Endothelial cell of umbilical vein (primary cell): ENCODE results near the gene CNTN5. TPM values are rescaled to one million over a fixed set of nuclear protein-coding genes. Genes with fewer than 3 reads are reported as not detected.

ENCODE experiments used
- BruUV-seq: library from RNA; stranded (reverse); fragments of 400-500 nt; replicated peaks from 2 replicates; lab custom pipeline; 2021; lab: Mats Ljungman, UMichigan
- CTCF ChIA-PET: fragments of 300-600, 350-600 bp; sonication (Branson Sonifier 250); formaldehyde crosslinking; loops from one replicate; lab custom pipeline; 2021; ENCODE audit warnings: antibody characterized with exemption, inconsistent platforms; lab: Charles Lee
- POLR2A ChIA-PET: fragments of 300-600, 350-600 bp; sonication (Branson Sonifier 250); formaldehyde crosslinking; loops from one replicate; lab custom pipeline; 2021; ENCODE audit warnings: antibody characterized with exemption, inconsistent platforms; lab: Charles Lee
- DNase-seq: peaks from one replicate; pipeline ENCODE4 v3.0.0-alpha.2; 2011; ENCODE audit warnings: low read depth, low spot score
- FAIRE-seq: peaks from 2 replicates; lab custom pipeline; 2011; peaks lifted over from hg19 to GRCh38; lab: Jason Lieb, UNC
- H2AFZ ChIP-seq: 2 replicates; pipeline ENCODE4 v1.6.0; 2012; ENCODE audit warnings: low read depth, low read length, control low read depth, inconsistent platforms
- H3K27ac ChIP-seq: 2 replicates; pipeline ENCODE4 v1.5.1; 2011; ENCODE audit warnings: low read depth, mild to moderate bottlenecking, control low read depth, low read length, moderate library complexity; ENCODE audit not compliant: insufficient read depth
- H3K27me3 ChIP-seq, 2 experiments: 2 replicates each; pipeline versions ENCODE4 v1.6.0 to v1.6.1; 2011; ENCODE audit warnings: low read length in 2 of 2, mixed read lengths in 1 of 2; ENCODE audit not compliant: control insufficient read depth in 2 of 2, insufficient read depth in 2 of 2
- H3K36me3 ChIP-seq, 2 experiments: 2 replicates in 1 of 2; 3 replicates in 1 of 2; pipeline ENCODE4 v1.5.1; 2011; ENCODE audit warnings: low read length in 2 of 2, mild to moderate bottlenecking in 1 of 2, moderate library complexity in 1 of 2; ENCODE audit not compliant: control insufficient read depth in 2 of 2, insufficient read depth in 2 of 2; ENCODE audit errors: extremely low read depth in 1 of 2
- H3K4me1 ChIP-seq: 3 replicates; pipeline ENCODE4 v1.5.1; 2011; ENCODE audit warnings: mild to moderate bottlenecking, low read length; ENCODE audit not compliant: control insufficient read depth, insufficient read depth; ENCODE audit errors: extremely low read depth
- H3K4me2 ChIP-seq: 2 replicates; pipeline ENCODE4 v1.6.1; 2011; ENCODE audit warnings: low read length, control low read depth, mixed read lengths; ENCODE audit not compliant: insufficient read depth
- H3K4me3 ChIP-seq, 3 experiments: fragments of 200-600 bp in 1 of 3; sonication (generic), shearing (Covaris generic) in 1 of 3; replicated peaks in 1 of 3; 2 replicates each; pipeline ENCODE4 v1.5.1; 2011 to 2016; ENCODE audit warnings: control low read depth in 3 of 3, low read length in 3 of 3, mild to moderate bottlenecking in 2 of 3, inconsistent platforms in 1 of 3, low read depth in 1 of 3, moderate library complexity in 1 of 3; ENCODE audit not compliant: insufficient read depth in 1 of 3
- H3K79me2 ChIP-seq: 2 replicates; pipeline ENCODE4 v1.6.0; 2012; ENCODE audit warnings: low read length, inconsistent platforms; ENCODE audit not compliant: control insufficient read depth, insufficient read depth
- H3K9ac ChIP-seq: replicated peaks from 2 replicates; pipeline ENCODE3; 2011; ENCODE audit warnings: low read length, control low read depth; ENCODE audit not compliant: insufficient read depth; ENCODE audit errors: extremely low read depth
- H3K9me1 ChIP-seq: replicated peaks from 3 replicates; pipeline ENCODE4 v1.6.0; 2011; ENCODE audit warnings: mild to moderate bottlenecking, low read length; ENCODE audit not compliant: control insufficient read depth, insufficient read depth; ENCODE audit errors: extremely low read depth
- H3K9me3 ChIP-seq: replicated peaks from 2 replicates; pipeline ENCODE4 v1.5.1; 2012; ENCODE audit warnings: low read length, inconsistent platforms; ENCODE audit not compliant: control insufficient read depth, insufficient read depth
- H4K20me1 ChIP-seq: replicated peaks from 2 replicates; pipeline ENCODE3; 2011; ENCODE audit warnings: mild to moderate bottlenecking, low read length; ENCODE audit not compliant: control insufficient read depth, insufficient read depth; ENCODE audit errors: extremely low read depth
- EZH2 ChIP-seq: IDR thresholded peaks from 2 replicates; pipeline ENCODE4 v1.6.1; 2012; ENCODE audit warnings: borderline replicate concordance, low read depth, mild to moderate bottlenecking, moderate library complexity, low read length, inconsistent platforms; ENCODE audit not compliant: severe bottlenecking
- FOS ChIP-seq: IDR thresholded peaks from 2 replicates; pipeline ENCODE4 v1.6.1; 2011; ENCODE audit warnings: mild to moderate bottlenecking, low read length, moderate library complexity, borderline replicate concordance; ENCODE audit not compliant: insufficient read depth
- GATA2 ChIP-seq: IDR thresholded peaks from 2 replicates; pipeline ENCODE4 v1.7.0; 2011; ENCODE audit warnings: low read depth, mild to moderate bottlenecking, moderate library complexity, mixed read lengths, low read length; ENCODE audit not compliant: insufficient read length, insufficient read depth
- JUN ChIP-seq: IDR thresholded peaks from 2 replicates; pipeline ENCODE4 v1.6.1; 2011; ENCODE audit warnings: borderline replicate concordance, low read depth; ENCODE audit not compliant: insufficient read length, insufficient read depth
- MYC ChIP-seq: IDR thresholded peaks from one replicate; pipeline ENCODE4 v1.6.1; 2011; ENCODE audit warnings: mild to moderate bottlenecking, low read depth, low read length
- POLR2A ChIP-seq: IDR thresholded peaks from 2 replicates; pipeline ENCODE4 v1.6.1; 2012; ENCODE audit warnings: low read depth, mild to moderate bottlenecking, control low read depth, low read length
- POLR2AphosphoS5 ChIP-seq: IDR thresholded peaks from 2 replicates; pipeline ENCODE4 v1.6.1; 2012; ENCODE audit warnings: low read depth, mild to moderate bottlenecking, control low read depth, low read length, moderate library complexity; ENCODE audit not compliant: insufficient read depth
- dilution Hi-C: fragments of 300-500 bp; cut with MboI; formaldehyde crosslinking; loops from one replicate; pipeline ENCODE4 v1.15.0; 2019; ENCODE audit warnings: low sequenced_read_pairs; ENCODE audit not compliant: extremely low pct_ligation_motif_present
- intact Hi-C: fragments of 100-400 bp; cut with micrococcal nuclease; formaldehyde crosslinking; loops from one replicate; pipeline ENCODE4 v1.10.0; 2022
- polyA plus RNA-seq, 4 experiments: library from polyadenylated mRNA; depleted of rRNA in 3 of 4; stranded (reverse) in 3 of 4; unstranded in 1 of 4; fragments of >200 nt; gene quantifications; 2 replicates each; pipeline versions ENCODE4 v1.2.1 to v1.2.3, GENCODE V29; 2011 to 2012; ENCODE audit warnings: missing spikeins in 1 of 4
- total RNA-seq: library from RNA; stranded (reverse); gene quantifications from 2 replicates; pipeline ENCODE4 v1.2.3, GENCODE V29; 2021
- TF ChIP-seq, protein P1 (sequence below): IDR thresholded peaks from 2 replicates; pipeline ENCODE4 v1.6.1; 2011; ENCODE audit not compliant: insufficient read depth, insufficient read length
- TF ChIP-seq, protein P2 (sequence below), 2 donors: IDR thresholded peaks; 1 replicate in 1 of 2; 2 replicates in 1 of 2; pipeline ENCODE4 v1.5.1; 2011; ENCODE audit warnings: low read length in 2 of 2, mild to moderate bottlenecking in 2 of 2, moderate library complexity in 2 of 2, control low read depth in 1 of 2, inconsistent platforms in 1 of 2, low read depth in 1 of 2; ENCODE audit not compliant: insufficient read depth in 1 of 2; ENCODE audit errors: extremely low read depth in 1 of 2

Gene CNTN5
- total and polyA plus RNA-seq, 2 donors (not counting 3 experiments of a cell fraction or from before 2014, with no cell fraction given), result not detected

DNA sequence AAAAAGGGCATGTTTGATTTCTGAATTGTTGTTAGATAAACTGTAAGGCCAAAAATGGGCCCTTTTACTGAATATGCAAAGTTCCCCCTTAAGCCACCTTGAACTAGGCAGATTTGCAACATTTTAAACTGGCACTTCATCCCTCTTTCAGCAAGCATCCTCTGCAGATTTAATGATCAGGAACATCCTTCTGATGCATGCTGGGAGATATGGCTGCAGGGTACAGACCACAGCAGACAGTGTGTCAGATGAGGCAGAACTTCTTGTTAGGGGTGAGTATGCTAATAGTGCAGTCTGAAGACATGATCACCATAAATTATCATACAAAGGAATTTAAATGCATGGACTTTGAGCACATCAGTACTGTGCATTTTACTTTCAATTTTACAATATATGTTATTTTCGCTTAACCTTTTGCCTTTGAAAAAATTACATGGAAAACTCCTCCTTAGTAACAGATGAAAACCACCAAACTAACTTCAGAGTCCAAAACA is 1203.8 kb downstream of the CNTN5 start:
- Histone ChIP-seq H3K9me3 (peaks cover 2% of the 10 kb centered on the region), H3K4me1 (no peaks in the 10 kb centered on the region), H3K9ac (no peak overlapping the region), H4K20me1 (no peaks in the 10 kb centered on the region), H3K4me3 (no peak overlapping the region), H2AFZ (no peak overlapping the region), H3K27me3 (no peaks in the 10 kb centered on the region), H3K9me1 (no peaks in the 10 kb centered on the region), H3K4me2 (no peak overlapping the region), H3K36me3 (no peaks in the 10 kb centered on the region), H3K27ac (no peak overlapping the region), H3K79me2 (no peaks in the 10 kb centered on the region)
- ChIA-PET CTCF (no interaction called here), POLR2A (no interaction called here)
- BruUV-seq, result no TSS peak
- dilution Hi-C loops, result no loop called here
- FAIRE-seq (no peak), DNase-seq (no peak)
- intact Hi-C loops, result no loop called here
- TF ChIP-seq, protein P1, sequence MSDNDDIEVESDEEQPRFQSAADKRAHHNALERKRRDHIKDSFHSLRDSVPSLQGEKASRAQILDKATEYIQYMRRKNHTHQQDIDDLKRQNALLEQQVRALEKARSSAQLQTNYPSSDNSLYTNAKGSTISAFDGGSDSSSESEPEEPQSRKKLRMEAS, result no peak
- TF ChIP-seq FOS (no peak), JUN (no peak), GATA2 (no peak), EZH2 (no peak), POLR2AphosphoS5 (no peak), POLR2A (no peak), MYC (no peak)
- TF ChIP-seq, protein P2, sequence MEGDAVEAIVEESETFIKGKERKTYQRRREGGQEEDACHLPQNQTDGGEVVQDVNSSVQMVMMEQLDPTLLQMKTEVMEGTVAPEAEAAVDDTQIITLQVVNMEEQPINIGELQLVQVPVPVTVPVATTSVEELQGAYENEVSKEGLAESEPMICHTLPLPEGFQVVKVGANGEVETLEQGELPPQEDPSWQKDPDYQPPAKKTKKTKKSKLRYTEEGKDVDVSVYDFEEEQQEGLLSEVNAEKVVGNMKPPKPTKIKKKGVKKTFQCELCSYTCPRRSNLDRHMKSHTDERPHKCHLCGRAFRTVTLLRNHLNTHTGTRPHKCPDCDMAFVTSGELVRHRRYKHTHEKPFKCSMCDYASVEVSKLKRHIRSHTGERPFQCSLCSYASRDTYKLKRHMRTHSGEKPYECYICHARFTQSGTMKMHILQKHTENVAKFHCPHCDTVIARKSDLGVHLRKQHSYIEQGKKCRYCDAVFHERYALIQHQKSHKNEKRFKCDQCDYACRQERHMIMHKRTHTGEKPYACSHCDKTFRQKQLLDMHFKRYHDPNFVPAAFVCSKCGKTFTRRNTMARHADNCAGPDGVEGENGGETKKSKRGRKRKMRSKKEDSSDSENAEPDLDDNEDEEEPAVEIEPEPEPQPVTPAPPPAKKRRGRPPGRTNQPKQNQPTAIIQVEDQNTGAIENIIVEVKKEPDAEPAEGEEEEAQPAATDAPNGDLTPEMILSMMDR (IDR thresholded peaks at IDR 0.05; ENCODE audit: extremely low read depth in 1 of 2, insufficient read depth in 1 of 2, low read depth in 1 of 2, low read length in 2 of 2), result no peak
